GM19043 (cell line): ENCODE measurements around the gene C1orf52.

Source experiments
- ATAC-seq: cut with Tn5 transposase; IDR thresholded peaks from one replicate; pipeline ENCODE4 v1.9.1; 2021; ENCODE audit warnings: low read depth; ENCODE audit not compliant: unreplicated experiment

C1orf52 gene

DNA sequence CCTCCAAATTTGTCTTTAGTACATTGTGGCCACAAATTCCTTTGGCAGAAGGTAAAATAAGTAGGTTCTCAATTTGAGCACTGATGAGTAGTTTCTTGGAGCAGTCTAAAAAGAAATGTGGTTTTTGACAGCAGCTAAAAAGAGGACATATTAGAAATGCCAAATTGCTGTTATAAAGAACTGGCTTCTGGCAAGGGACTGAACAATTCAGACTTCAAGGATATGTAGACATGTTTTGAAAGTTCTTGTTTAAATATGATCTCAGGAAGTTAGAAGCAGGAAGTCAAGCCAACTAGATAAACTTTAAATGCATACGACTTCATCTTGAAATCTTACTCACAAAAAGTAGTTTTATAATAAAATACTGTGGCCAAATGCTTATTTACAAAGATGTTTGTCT, 18.8 kb downstream of the C1orf52 start:
- no peak for ATAC-seq

DNA sequence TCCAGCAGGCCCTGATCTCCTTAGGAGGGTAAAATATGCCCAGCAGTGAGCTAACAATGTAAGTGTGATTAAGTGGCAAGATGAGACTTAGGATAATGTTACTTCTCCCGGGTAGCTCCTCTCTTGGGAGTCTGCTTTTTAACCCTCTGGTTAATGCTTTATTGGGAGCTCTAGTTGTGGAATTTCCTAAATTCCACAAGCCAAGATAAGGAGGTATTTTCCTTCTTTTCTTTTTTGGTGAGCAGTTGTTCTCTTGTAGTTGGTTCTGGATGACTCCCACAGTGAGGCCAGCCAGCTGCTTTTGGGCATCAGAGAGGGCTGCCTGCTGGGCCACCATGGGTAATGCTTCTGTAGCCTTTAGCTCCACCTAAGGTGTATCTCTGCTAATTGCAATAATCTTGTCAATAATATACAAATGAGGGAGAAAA, 19.3 kb downstream of the C1orf52 start:
- ATAC-seq: no peak

DNA sequence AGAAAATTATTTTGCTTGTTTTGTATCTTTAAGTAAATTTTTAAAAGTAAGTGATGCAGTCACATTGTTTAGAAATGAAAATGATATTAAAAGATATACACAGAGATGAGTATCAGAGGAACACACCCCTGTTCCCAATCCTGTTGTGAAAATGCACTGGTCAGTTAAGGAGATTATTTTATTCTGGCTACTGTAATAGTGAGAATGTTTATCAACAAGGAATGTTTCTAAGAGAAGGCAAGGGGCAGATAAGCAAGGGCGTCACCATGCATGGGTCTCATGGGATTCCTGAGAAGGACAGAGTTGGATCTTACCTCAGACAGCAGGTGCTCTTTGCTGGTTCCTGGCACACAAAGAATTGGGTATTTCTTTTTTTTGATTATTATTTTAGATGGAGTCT, 21.8 kb downstream of the C1orf52 start:
- ATAC-seq: no peak

DNA sequence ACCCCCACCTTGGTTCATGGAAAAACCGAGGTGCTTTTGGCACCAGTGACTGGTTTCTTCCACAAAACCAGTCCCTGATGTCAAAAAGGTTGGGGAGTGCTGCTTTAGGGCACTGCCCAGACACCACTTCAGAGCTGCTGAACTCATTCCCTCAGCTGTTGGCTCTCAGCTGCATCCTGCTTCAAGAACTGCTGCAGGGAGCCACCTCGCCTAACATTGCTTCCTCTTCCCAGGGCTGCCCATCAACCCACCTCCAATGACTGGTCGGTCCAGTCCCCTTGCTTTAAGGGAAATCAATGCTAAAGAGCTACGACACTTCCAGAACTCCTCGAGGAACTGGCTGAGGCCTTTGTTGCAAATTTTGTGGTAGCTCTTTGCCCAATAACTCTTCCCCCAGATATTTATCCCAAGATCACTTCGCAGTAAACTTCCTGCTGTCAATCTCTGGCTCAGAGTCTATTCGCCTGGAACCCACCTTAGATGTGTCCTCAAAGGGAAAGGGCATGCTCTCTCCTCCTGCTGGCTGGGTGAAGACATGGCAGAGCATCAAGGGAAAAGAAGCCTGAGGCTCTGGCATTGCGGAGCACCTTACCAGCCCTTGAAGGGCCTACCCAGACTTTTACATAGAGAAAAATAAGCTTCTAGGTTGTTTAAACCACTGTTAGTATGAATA, 29.0 kb downstream of the C1orf52 start:
- no peak for ATAC-seq

DNA sequence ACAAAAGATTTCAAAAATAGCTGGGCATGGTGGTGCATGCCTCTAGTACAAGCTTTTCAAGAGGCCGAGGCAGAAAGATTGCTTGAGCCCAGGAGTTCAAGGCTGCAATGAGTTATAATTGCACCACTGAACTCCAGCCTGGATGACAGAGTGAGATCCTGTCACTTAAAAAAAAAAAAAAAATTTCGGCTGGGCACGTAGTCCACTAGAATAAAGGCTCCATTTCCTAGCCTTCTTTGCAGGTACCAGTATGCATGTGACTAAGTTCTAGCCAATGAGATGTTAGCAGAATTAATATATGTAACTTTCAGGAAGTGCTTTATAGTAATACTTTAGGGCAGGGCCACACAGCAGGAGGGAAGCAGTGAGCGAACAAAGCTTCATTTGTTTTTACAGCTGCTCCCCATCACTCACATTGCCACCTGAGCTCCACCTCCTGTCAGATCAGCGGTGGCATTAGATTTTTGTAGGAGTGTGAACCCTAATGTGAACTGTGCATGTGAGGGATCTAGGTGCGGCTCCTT, 29.8 kb downstream of the C1orf52 start:
- ATAC-seq: no peak

DNA sequence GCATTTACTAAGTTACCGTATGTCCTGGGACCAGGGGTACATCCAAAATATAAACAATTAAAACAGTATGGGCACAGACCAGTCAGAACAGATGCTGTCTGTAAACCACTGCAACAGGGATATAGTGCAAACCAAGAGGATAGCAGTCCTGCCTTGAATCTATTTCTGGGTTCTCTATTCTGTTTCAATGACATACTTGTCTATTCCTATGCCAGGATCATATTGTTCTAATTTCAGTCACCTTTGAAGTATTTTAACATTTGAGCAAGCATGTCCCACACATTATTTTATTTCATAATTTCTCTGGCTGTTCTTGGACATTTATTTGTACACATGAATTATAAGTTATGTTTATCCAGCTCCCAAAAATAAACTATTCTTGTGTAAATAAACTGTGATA, 30.5 kb downstream of the C1orf52 start:
- ATAC-seq: no peak

DNA sequence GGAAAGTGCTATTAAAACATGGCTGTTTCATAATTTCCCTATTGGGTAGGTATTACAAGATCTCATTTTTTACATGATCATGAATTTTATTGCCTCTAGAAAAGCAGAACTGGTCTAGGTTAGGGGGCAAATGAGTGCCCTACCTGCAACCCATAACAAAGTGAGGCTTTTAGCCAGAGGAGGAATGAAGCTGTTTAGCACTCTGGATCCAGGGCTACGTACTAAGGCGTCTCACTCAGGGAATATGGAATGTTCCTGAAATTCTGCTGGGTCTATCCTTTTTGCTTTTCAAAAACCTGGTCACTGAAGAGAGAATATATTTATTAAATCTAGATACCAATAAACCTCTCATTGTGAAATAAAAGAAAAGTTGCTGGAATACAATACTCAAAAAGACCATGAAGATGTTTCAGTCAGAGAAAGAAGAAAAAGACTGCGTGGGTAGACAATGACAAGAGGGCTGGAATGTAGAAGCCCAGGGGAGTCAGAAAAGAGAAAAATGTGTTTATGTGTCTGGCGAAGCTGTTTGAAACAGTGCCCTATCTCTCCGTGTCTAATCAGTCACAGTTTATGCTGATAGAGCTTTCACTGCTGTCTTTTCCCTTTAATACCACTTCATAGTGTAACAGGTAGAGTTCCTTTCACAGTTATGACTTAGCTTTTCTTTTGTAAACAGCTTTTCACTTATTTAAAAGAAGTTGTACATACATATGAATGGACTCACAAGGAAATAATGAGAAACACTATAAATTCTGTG, 33.7 kb downstream of the C1orf52 start:
- ATAC-seq: no peak

DNA sequence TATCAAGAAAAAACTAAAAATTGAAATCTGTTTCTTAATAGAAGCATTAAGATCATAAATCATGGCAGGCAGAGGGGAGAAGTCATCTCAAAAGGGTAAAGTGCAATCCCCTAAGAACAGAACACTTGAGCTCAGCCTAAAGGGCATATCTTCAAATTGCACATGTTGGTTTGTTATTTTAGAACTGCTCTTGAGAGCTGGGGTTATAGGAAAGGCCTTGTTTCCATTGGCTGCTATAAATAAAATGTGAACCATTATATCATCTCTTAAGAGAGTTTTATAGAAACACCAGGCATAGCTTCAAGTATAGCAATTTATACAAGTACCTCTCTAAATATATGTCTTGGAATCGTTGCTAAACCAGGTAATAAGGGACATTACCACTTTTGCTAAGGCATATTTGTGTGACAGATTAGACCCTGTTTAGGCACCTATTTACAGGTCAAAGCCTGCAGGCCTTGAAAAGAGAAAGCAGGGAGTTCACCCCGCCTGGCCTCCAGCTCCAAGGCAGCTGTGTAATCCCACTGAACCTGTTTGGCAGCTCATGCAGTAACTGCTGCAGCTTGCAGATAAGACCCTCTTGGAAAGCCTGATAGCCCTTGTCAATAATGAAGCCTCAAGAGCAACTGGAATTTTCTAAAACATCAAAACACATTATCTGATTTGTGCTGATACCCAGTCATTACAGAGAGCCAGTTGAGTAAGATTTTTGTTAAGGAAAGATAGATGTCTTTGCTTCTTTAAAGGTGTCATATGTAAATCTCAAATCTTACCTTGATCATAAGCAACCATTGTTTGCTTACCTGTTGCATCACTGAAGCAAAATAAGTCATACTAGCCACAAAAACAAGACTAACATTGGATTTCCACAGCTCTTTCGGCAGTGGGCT, 34.5 kb downstream of the C1orf52 start:
- ATAC-seq: no peak

DNA sequence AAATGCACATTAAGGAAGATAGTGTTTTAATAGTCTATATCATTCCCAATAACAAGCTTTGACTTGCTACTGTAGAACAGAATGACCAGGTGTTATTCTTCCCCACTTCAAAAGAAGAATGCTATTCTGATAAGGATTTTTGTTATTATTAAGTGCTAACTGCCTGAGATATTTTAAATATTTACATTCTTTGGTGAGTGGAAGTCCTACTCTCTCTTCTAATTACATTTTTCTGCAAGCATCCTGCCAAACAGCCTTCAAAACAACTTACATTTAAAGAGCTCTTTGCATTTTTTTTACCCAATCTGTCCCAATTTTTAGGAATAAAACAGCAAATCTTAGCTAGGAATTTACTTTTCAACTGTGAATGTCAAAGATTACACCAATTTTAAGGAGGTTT, 35.2 kb downstream of the C1orf52 start:
- no peak for ATAC-seq

DNA sequence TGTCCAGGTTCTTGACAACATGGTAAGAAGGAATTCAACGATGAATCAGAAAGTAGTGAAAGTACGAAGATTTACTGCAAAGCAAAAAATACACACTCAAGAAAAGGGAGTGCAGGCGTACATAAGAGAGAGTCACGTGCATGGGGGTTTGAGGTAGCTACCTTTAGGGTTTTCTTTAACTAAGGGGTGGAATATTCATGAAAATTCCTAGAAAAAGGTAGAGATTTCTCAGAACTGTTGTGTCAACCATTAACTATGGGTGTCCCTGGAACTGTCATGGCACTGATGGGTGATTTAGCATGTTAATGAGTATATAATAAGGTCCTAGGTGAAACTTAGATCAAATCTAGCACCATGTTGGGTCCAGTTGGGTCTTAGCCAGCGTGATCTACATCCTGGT, 36.1 kb downstream of the C1orf52 start:
- no peak for ATAC-seq

DNA sequence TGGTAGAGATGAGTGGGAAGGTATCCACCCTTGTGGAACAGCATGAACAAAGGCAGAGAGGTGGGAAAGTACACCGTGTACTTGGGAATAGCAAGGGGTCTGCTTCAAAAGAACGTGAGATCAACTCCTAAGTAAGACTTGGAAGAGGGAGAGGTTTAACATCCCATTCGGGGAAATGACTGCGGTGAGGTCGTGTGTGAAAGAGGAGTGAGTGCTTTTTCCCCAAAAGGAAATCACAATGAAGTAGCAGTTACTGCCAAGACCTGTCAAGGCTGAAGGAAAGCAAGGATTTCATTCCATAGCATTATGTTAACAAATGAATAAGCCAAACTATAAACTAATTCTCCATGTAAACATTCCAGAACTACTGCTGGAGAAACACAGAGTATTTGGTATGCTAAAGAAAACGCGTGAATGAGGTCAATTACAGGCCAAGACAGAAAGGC, 38.7 kb downstream of the C1orf52 start:
- ATAC-seq: no peak

DNA sequence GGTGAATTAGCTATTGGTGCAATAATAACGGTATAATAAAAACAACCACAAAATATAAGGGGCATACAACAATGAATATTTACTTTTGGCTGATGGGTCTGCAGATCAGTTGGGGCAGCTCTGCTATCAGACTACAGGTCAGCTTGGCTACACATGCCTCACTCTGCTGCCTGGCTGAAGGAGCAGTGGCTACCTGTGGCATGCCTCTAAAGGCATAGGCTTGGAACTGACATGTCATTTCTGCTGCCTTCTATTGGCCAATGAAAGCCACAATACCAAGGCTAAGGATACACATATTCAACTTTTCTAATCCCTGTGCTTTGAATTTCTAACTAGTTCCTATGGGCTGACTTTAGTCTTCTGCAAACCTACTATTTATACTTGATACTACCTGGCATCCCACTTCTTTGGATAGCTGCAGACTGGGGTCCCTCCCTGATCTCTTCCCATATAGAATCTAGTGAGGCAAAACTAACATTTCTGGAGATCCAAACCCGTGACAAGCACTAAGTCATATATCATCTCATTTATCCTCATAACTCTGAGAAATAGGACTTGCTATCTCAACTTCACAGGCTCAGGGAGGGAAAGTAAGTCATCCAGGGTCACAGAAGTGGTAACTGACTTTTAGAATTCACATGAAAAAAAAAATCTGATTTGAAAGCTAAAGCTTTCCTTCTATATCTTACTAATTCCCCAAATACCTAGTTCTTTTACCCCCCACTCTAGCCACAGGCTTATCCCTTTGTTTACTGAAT, 39.4 kb downstream of the C1orf52 start:
- ATAC-seq: no peak

DNA sequence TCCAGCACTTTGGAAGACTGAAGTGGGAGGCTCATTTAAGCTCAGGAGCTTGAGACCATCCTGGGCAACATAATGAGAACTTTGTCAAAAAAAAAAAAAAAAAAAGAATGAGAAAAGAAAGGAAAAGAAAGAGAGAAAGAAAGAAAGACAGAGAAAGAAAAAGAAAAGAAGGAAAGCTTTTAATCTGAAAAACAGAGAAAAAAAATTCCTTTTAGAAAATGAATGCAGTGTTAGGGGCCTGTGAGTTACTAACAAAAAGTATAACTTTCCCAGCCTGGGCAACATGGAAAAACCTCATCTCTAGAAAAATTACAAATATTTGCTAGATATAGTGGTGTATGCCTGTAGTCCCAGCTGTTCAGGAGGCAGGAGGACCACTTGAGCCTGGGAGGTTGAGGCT, 42.8 kb downstream of the C1orf52 start:
- ATAC-seq: no peak

DNA sequence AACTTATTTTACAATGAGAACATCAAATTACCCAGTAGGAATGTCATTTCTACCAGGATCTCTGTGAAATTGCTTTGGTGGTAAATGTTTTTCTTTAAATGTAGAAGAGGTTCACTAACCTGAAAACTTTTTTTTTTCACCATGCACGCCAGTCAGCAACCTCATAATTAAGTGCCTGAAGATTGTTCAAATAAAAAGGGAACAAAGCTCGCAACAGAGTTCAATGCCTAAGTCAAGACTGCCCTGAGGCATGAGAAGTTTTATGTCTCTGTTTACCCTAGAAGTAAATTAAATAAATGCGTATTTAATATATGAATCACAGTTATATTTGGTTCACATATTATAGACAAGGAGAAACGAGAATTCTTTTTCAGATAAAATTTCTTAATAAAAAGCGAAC, 44.8 kb downstream of the C1orf52 start:
- ATAC-seq: no peak

DNA sequence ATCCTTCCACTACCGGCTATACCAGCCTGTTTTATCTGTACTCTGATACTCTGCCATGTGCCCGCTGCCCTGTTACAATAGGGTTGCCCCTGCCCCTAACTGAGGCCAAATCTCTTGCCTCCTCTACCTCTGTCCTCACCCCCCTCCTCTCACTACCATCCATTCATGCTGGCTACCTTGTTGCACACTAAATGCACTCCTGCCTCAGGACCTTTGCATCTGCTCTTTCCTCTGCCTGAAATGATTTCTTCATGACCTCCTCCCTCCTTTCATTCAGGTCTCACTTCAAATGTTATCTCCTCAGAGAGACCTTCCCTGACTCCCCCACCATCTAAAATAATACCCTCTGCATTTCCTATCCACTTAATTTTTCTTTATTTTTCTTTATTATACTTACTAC, 51.0 kb downstream of the C1orf52 start:
- no peak for ATAC-seq

DNA sequence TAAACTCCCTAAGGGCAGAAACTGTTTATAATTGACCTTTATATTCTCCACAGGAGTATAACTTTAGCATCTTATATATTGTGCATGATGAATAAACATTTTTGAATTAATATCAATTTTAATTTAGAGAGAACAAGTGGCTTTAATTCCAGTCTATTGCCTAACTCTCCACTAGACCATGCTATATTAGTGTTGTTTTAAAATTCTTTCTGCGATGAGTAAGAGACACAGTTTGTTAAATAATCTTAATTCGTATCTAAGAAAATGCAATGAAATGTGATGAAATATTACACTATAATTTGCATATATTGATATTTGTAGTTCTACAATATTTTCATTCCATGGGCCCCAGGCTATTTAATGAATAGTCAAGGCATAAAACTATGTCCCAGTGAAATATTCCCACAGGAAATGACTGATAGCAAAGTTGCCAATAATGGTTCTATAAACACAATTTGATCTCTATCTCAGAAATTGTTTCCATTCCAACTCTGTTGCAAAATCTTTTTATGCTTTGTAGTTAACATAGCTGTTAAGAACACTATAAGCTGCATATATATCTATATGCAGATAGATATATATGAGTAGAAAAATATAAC, 55.8 kb downstream of the C1orf52 start:
- ATAC-seq: no peak

DNA sequence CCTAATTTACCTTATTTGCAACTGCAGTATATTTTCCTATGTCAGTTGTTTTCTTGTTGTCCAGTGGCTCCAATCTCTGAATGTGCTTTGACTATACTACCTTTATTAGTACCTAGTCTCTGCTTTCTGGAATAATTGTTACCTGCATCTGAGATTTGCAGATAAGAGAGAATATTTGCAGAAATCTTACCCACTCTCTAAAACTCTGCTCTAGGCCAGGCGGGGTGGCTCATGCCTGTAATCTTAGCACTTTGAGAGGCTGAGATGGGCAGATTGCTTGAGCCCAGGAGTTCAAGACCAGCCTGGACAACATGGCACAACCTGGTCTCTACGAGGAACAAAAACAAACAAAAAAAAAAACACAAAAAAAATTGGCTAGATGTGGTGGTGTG, 56.6 kb downstream of the C1orf52 start:
- ATAC-seq: no peak

DNA sequence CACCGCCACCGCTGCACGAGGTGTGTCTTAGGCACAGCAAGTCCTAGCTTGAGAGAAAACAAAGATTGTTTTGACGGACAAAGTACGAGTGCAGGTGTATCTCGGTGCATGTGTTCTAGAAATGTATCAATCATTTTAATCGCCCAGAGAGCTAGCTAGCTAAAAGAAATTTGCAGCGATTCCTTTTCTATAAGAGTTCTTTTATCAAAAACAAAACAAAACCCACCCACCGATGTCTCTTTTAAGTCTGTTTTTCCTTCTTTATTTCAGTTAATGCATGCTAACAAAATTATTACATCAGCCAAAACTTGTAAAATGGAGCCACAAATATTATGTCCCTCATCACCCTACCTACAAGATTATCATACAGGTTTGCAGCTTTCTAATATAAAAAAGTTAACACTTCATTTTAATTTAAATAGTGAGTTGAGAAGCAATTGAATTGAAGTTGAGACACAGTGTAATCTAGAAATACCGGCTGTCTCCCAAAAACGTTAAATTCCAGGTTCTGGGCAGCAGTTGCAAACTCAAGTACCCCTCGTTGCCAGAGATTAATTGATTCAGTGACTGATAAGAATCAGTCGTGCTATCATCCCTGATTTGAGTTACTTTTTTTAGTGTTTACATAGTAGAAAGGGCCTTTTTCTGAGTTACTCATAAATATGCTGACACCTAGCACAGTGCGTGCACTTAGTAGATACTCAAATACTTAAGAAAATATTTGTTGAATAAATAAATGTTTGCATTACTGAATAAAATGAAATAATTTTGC, 57.2 kb downstream of the C1orf52 start:
- ATAC-seq: peak; percentile 20
